ENCODE results near the gene ATG101. TPM values are rescaled to one million over a fixed set of nuclear protein-coding genes. Genes with fewer than 3 reads are reported as not detected.

ATG101 gene
- total and polyA plus RNA-seq, 2 of the 13 experiments (the other 11 are each of a cell fraction or from before 2014, with no cell fraction given), result 58.2 to 67.7 TPM

DNA sequence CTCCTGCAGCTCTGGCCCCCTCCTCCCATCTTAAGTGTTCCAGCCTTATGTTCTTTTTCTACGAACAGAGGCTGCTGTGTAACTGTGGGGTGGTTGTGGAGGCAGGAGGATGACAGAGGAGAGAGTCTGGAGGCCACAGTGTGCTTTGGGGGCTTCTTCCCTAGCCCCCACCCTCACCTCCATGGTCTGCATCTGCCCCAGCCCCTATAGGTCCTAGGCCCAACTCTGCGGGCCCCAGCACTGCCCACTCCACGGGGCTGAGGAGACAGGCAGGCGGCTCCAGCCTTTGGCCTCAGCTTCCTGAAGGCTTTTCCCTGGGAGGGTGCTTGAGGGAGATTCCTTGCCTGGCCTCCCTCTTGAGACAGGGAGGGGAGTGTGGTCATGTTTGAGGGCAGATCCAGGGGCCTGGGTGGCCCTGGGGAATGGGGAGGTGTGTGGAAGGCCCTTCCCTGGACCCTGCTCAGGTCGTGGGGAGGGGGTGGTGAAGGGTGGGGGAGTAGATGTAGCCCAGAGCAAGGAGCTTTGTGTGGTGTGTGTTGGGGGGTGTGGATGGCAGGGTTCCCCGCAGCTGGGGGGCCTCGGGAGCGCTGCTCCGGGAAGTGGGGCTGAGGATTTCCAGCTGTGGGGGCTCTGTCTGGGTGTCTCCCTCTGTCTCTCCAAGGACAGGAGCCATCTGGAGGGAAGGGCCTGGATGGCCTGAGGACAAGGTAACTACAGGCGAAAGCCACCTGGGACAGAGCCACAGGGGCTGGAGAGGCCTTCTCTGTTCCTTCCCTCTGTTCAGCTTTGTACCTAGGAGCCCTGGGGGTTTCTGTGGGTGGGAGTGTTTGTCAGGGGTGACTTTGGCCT lies 10.8 kb downstream of the ATG101 start:
- peaks cover 36% of the 10 kb centered on the region for H3K4me1 ChIP-seq (ENCODE audit: insufficient read depth, low read length)
- no peak for TF ChIP-seq CREB1 (IDR thresholded peaks at IDR 0.05)
- TF ChIP-seq CREB1 (CRISPR knock-in tag; IDR thresholded peaks at IDR 0.05), result no peak
- TF ChIP-seq PCBP1 (IDR thresholded peaks at IDR 0.05; ENCODE audit: borderline replicate concordance, low read depth, low read length), result 0 out of 2 replicates have a peak, but pooled peaks have one; percentile 44
- TF ChIP-seq REXO4 (CRISPR knock-in tag; IDR thresholded peaks at IDR 0.05; ENCODE audit: borderline replicate concordance), result no peak
- TF ChIP-seq, protein P1, sequence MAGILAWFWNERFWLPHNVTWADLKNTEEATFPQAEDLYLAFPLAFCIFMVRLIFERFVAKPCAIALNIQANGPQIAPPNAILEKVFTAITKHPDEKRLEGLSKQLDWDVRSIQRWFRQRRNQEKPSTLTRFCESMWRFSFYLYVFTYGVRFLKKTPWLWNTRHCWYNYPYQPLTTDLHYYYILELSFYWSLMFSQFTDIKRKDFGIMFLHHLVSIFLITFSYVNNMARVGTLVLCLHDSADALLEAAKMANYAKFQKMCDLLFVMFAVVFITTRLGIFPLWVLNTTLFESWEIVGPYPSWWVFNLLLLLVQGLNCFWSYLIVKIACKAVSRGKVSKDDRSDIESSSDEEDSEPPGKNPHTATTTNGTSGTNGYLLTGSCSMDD (CRISPR knock-in tag; IDR thresholded peaks at IDR 0.05), result no peak
- no peak for TF ChIP-seq MXD1 (CRISPR knock-in tag; IDR thresholded peaks at IDR 0.05)
- TF ChIP-seq NFKB2 (CRISPR knock-in tag; IDR thresholded peaks at IDR 0.05; ENCODE audit: borderline replicate concordance), result 0 out of 2 replicates have a peak, but pooled peaks have one; percentile 16
- in situ Hi-C loops (cut with HindIII; ENCODE audit: extremely low pct_ligation_motif_present, low pct_unique_long_range_greater_than_20kb) (loop anchor here (5.0 kb wide), 1 partner anchor 53 kb away; no protein-coding TSS in a partner anchor), intact Hi-C loops (cut with micrococcal nuclease; ENCODE audit: unreplicated experiment) (loop anchor here (5.0 kb wide), 1 partner anchor 37 kb away; no protein-coding TSS in a partner anchor)
- peaks cover 10 to 27% of the 10 kb centered on the region in 2 experiments; a peak in 4 of 5 replicates for H3K36me3 ChIP-seq (replicated peaks in 1 of 2; ENCODE audit: control insufficient read depth in 1 of 2, insufficient read depth in 2 of 2, low read length in 2 of 2)
- FAIRE-seq (no peak), DNase-seq (ENCODE audit: low spot score) (no peak), ATAC-seq (peak; percentile 6; the same call in 2 of the 3 replicates)
- H3K79me2 ChIP-seq (ENCODE audit: insufficient read depth, low read length), result no peaks in the 10 kb centered on the region
- no peak overlapping the region for H2AFZ ChIP-seq (ENCODE audit: low read length)
- H3K9ac ChIP-seq (ENCODE audit: insufficient read depth, low read depth, low read length), result peak overlapping the region; percentile 54; the same call in 1 of the 2 replicates
- CTCF ChIA-PET (ENCODE audit: low intra/inter-chr PET ratio, low total read pairs), result no interaction called here
- peak overlapping the region; percentile 46 for H3K27ac ChIP-seq (ENCODE audit: extremely low read length, insufficient read depth, low read length)
- H4K20me1 ChIP-seq (ENCODE audit: insufficient read depth, low read length), result no peaks in the 10 kb centered on the region
- peaks cover 4 to 11% of the 10 kb centered on the region in 2 experiments; a peak in 3 of 5 replicates for H3K27me3 ChIP-seq (ENCODE audit: control insufficient read depth in 1 of 2, insufficient read depth in 2 of 2, low read length in 2 of 2)
- peak overlapping the region; percentile 81 for H3K4me2 ChIP-seq (ENCODE audit: low read depth, low read length)
- POLR2A ChIA-PET, result interaction anchor here (1.6 to 2.4 kb wide), 4 partner anchors 11 to 55 kb away, joined by 4 to 15 read pairs (median 10); partner anchors contain the start of genes ATG101 and NR4A1
- no peaks in the 10 kb centered on the region for H3K9me3 ChIP-seq (ENCODE audit: low read length)
- peak overlapping the region in 2 of 3 experiments; percentile 56 to 71; a peak in 3 of 6 replicates for H3K4me3 ChIP-seq (replicated peaks in 1 of 3; ENCODE audit: insufficient read depth in 1 of 3, low read depth in 2 of 3, low read length in 3 of 3)
- WGBS (ENCODE audit: low lambda C conversion rate), result 68% methylated on average over 7 of the region's 10 CpGs
- BruUV-seq (replicated peaks), result no TSS peak

Data from HepG2 (cell line).